ENCODE data around the gene CMIP.
A peak's percentile ranks its signal among the peaks of the same experiment; 100 is the strongest.

The CMIP gene

GRCh38 chr16:81578636-81579413 lies 134.2 kb downstream of the CMIP start:
- TF ChIP-seq, protein P1, sequence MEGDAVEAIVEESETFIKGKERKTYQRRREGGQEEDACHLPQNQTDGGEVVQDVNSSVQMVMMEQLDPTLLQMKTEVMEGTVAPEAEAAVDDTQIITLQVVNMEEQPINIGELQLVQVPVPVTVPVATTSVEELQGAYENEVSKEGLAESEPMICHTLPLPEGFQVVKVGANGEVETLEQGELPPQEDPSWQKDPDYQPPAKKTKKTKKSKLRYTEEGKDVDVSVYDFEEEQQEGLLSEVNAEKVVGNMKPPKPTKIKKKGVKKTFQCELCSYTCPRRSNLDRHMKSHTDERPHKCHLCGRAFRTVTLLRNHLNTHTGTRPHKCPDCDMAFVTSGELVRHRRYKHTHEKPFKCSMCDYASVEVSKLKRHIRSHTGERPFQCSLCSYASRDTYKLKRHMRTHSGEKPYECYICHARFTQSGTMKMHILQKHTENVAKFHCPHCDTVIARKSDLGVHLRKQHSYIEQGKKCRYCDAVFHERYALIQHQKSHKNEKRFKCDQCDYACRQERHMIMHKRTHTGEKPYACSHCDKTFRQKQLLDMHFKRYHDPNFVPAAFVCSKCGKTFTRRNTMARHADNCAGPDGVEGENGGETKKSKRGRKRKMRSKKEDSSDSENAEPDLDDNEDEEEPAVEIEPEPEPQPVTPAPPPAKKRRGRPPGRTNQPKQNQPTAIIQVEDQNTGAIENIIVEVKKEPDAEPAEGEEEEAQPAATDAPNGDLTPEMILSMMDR (IDR thresholded peaks at IDR 0.05; ENCODE audit: low read depth, low read length): no peak
- DNase-seq (ENCODE audit: low read depth, low spot score): no peak
- H3K4me3 ChIP-seq (ENCODE audit: low read depth, low read length): no peak overlapping the region

GRCh38 chr16:81581107-81581506 lies 136.5 kb downstream of the CMIP start:
- TF ChIP-seq, protein P1 (IDR thresholded peaks at IDR 0.05; ENCODE audit: low read depth, low read length): no peak
- DNase-seq (ENCODE audit: low read depth, low spot score): no peak
- in situ Hi-C loops (cut with HindIII; ENCODE audit: low sequenced_read_pairs): no loop called here
- H3K4me3 ChIP-seq (ENCODE audit: low read depth, low read length): no peak overlapping the region

More at GRCh38 chr16:81578636-81579413, 134.2 kb downstream of the CMIP start:
- in situ Hi-C loops (cut with HindIII; ENCODE audit: low sequenced_read_pairs): no loop called here

DNA sequence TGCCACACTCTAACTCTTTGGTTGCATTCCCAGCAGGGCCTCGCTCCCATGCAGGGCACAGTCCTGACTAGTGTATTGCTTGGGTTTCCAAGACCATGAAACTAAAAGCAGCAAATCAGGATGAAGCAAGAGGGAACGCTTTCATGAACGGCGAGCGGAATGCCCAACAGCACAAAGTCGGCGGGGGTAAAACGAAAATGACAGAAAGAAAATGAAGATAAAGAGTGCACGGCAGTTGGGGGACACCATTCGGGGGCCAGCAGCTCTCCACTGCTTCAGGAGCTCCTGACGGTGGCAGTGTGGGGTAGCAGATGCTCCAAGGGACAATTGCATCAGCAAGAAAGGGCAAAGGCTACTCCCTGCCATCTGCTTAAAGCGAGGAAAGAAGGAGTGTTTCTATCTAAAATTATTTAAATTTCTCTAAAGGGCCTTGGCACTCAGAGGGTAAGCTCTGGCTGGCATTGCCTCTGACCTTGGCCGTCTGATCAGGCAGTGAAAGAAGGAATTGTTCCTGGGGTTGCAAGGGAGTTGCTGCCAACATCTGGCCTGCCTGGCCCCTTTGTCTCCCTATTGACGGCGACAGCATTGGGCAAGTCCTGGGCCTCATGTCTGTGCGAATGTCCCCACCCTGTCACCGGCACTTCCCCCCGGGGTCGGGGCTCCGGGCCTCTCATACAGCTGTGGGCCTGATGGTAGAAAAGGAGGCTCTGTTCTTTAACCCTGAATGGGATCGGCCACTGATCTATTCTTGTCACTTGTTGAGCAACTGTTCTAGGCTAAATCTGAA lies 138.2 kb downstream of the CMIP start:
- TF ChIP-seq, protein P1 (IDR thresholded peaks at IDR 0.05; ENCODE audit: low read depth, low read length): peak; percentile 18
- in situ Hi-C loops (cut with HindIII; ENCODE audit: low sequenced_read_pairs): no loop called here
- peak; percentile 11 for DNase-seq (ENCODE audit: low read depth, low spot score)
- no peak overlapping the region for H3K4me3 ChIP-seq (ENCODE audit: low read depth, low read length)

DNA sequence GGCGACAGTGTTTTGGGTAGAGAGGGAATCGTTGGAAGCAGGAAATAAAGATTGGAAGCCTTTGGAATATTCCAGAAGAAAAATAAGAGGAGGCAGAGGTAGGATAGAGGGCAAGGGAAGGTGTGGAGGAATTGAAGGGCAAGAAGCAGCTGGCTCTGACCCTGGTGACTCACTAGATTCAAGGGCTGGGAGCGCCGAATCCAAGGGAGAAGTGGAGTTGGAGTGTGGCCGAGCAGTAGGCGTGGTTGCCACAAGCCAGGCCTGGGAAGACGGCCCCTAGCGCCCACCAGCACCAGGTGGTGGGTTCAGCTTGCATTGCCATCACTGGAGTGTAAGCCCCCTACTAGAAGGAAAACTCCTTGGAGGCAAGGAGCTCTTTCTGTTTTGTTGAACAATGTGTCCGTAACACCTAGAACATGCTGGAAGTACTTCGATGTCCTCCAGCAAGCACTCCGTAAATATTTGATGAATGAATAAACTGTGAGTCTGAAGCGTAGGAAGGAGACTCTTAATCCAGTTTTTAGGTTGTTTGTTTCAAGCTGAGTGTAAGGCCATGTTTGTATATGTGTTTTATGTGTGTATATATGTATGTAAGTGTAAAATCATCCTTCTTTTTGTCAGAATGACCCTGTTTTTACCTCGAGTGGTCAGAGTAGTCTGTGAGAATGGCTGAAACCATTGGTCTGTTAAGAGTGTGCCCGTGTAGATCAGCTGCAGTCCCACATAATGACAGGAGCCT lies 139.5 kb downstream of the CMIP start:
- TF ChIP-seq, protein P1 (IDR thresholded peaks at IDR 0.05; ENCODE audit: low read depth, low read length): no peak
- no peak overlapping the region for H3K4me3 ChIP-seq (ENCODE audit: low read depth, low read length)
- DNase-seq (ENCODE audit: low read depth, low spot score): peak; percentile 33
- in situ Hi-C loops (cut with HindIII; ENCODE audit: low sequenced_read_pairs): no loop called here

DNA sequence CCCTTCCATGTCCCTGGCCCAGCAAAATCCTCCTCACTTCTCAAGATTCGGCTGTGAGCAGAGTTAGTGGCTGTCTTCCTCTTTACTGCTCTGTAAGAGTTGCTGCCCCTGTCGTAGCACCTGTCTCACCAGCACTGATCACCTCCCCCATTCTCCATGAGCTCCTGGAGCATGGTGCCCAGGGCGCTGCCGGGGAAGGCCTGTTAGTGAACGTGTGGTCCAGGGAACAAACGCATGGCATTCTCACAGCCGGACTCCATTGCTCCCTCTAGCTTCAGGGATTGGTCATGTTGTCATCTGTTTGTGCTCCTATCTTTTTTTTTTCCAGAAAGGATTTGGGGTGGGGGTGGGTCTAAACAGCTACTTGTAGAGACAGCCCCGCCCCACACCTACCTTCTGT lies 141.2 kb downstream of the CMIP start:
- DNase-seq (ENCODE audit: low read depth, low spot score): no peak
- TF ChIP-seq, protein P1 (IDR thresholded peaks at IDR 0.05; ENCODE audit: low read depth, low read length): peak; percentile 36
- no peak overlapping the region for H3K4me3 ChIP-seq (ENCODE audit: low read depth, low read length)
- in situ Hi-C loops (cut with HindIII; ENCODE audit: low sequenced_read_pairs): no loop called here

DNA sequence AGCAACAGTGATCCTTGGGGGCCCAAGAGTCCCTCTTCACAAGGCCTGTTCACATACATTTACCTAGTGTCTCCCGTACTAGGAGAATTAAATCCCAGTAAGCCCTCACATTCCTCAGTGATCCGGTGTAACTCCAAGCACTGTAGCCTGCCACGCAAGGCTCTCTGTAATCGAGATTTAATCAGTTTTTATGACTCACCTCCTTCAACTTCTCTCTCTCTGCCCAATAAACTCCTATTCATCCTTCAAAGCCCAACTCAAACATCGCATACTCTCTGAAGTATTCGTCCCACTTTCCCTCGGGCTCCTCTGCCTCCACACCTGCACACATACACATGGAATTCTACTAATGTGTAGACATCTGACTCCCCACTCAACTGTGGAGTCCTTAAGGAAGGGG lies 141.8 kb downstream of the CMIP start:
- no peak overlapping the region for H3K4me3 ChIP-seq (ENCODE audit: low read depth, low read length)
- DNase-seq (ENCODE audit: low read depth, low spot score): no peak
- TF ChIP-seq, protein P1 (IDR thresholded peaks at IDR 0.05; ENCODE audit: low read depth, low read length): no peak
- in situ Hi-C loops (cut with HindIII; ENCODE audit: low sequenced_read_pairs): no loop called here
